H1 (cell line): Measurements from ENCODE around the gene KCNMA1. TPM values are rescaled to one million over a fixed set of nuclear protein-coding genes. Genes with fewer than 3 reads are reported as not detected.

Experiments used
- CHD7 ChIP-seq: fragments of 300-600 bp; sonication (generic); IDR thresholded peaks from 2 replicates; pipeline ENCODE4 v1.7.1; 2012; ENCODE audit warnings: low read length, moderate library complexity, mild to moderate bottlenecking, inconsistent platforms; ENCODE audit not compliant: insufficient replicate concordance
- EGR1 ChIP-seq: IDR thresholded peaks from 2 replicates; pipeline ENCODE4 v1.6.1; 2011; ENCODE audit warnings: low read depth, low read length, borderline replicate concordance
- EP300 ChIP-seq, 2 experiments: IDR thresholded peaks; 1 replicate in 1 of 2; 2 replicates in 1 of 2; pipeline ENCODE4 v1.6.1; 2011 to 2012; ENCODE audit warnings: low read depth in 2 of 2, low read length in 2 of 2, mild to moderate bottlenecking in 2 of 2, borderline replicate concordance in 1 of 2, inconsistent platforms in 1 of 2, moderate library complexity in 1 of 2
- polyA plus RNA-seq, 7 experiments: library from polyadenylated mRNA; depleted of rRNA in 3 of 7; stranded (reverse) in 5 of 7; unstranded in 2 of 7; fragments of >200 nt in 5 of 7; fragments of 200-250 nt in 2 of 7; gene quantifications; 1 replicate in 5 of 7; 2 replicates in 1 of 7; 4 replicates in 1 of 7; pipeline versions ENCODE4 v1.2.1 to v1.2.3, GENCODE V29; 2011 to 2013; ENCODE audit warnings: missing spikeins in 2 of 7, mixed read lengths in 2 of 7
- total RNA-seq: library from RNA; stranded (reverse); fragmentation: NEBNext Ultra II Directional; extraction: Animal tissue kit (Norgen Biotek cat#: 25700); gene quantifications from 2 replicates; pipeline ENCODE4 v1.2.1, GENCODE V29; 2021

KCNMA1 gene
- total and polyA plus RNA-seq, 2 of the 8 experiments (the other 6 are each of a cell fraction or from before 2014, with no cell fraction given) = 10.2 to 11.1 TPM

DNA sequence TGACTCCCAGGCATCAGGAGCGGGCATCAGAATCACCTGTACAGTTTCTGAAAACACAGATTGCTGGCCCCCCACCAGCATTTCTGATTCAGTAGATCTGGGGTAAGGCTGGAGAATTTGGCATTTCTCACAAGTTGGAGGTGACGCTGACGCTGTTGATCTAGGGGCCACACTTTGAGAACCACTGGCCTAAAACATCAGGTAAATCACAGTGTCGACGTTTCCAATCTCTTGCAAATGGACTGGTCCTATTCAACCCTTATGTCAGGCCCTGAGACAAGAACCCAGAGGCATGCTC lies 564.0 kb downstream of the KCNMA1 start (continued):
- TF ChIP-seq CHD7 = no peak
- no peak for TF ChIP-seq EP300 (IDR thresholded peaks at IDR 0.05; ENCODE audit: borderline replicate concordance in 1 of 2, low read depth in 2 of 2, low read length in 2 of 2)
- TF ChIP-seq EGR1 = no peak
- TF ChIP-seq, all 59 proteins: peak for 0
